ENCODE data around the gene FAM90A26. TPM values are rescaled to one million over a fixed set of nuclear protein-coding genes. Genes with fewer than 3 reads are reported as not detected.
"Not testable (repeated sequence)": the region's sequence is repeated elsewhere in the genome, so short reads cannot be mapped to it uniquely, and the experiment has no call there.

The FAM90A26 gene
- total RNA-seq, 2 experiments from 2014 or later: not detected

DNA sequence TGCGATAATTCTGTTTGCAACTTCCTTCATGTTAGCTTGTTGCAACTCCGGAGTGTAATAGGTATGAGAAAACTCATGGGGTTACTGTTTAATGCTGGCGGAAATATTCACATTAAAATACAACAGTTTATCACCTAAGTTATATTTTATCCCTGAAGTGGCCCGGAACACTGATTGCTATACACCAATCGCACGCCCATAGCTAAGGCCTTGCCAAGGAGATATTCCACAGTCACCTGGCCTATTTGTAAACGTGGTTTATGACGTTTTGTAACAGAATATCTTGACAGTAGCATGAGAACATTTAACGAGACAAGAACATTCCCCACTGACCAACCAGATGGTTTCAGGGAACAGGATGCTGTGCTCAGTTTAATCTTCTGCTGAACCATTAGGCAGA lies 23.2 kb upstream of the FAM90A26 start:
- DNase-seq (no peak), ATAC-seq (no peak)
- Mint-ChIP-seq H3K27ac (no peak overlapping the region), H3K36me3 (ENCODE audit: low read depth) (peaks cover 6% of the 10 kb centered on the region), H3K27me3 (no peaks in the 10 kb centered on the region), H3K4me1 (peaks cover 2% of the 10 kb centered on the region), H3K9me3 (ENCODE audit: low read depth) (no peaks in the 10 kb centered on the region), H3K4me3 (no peak overlapping the region)
- POLR2A ChIA-PET: no interaction called here
- CTCF ChIA-PET: no interaction called here
- intact Hi-C loops (cut with DNase I, micrococcal nuclease): no loop called here

GRCh38 chr4:9147368-9147767 lies 22.8 kb upstream of the FAM90A26 start:
- intact Hi-C loops (cut with DNase I, micrococcal nuclease); H3K27me3 Mint-ChIP-seq; H3K36me3 Mint-ChIP-seq (ENCODE audit: low read depth); H3K9me3 Mint-ChIP-seq (ENCODE audit: low read depth); ATAC-seq; H3K4me3 Mint-ChIP-seq; DNase-seq; CTCF ChIA-PET; H3K27ac Mint-ChIP-seq; POLR2A ChIA-PET; H3K4me1 Mint-ChIP-seq: not testable (repeated sequence)

DNA sequence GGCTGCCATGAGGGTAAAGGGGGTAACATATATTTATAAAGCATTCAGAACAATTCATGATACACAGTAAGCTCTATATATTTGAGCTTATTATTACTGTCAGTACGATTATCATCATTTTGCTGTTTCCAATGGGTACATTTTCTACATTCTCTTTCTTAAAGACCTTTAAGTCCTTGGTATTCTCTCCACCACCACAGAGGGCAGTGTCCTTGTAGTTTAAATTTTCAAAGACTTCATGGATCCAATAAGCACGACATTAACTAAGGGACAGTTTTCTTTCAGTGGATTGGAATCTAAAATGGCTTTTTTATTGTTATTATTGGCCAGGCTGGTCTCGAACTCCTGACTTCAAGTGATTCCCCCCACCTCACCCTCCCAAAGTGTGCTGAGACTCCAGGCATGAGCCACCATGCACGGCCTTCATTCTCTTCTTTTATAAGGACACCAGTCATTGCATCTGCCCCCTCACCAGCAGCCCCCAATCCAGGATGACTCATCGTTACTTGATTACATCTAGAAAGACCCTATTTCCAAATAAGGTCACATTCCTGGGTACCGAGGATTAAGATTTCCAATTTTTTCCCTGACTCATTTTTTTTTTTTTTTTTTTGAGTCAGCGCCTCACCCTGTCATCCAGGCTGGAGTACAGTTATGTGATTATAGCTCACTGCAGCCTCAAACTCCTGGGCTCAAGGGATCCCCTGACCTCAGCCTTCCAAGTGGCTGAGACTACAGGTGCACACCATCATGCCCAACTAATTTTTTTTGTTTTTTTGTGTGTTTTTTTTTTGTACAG lies 21.4 kb upstream of the FAM90A26 start:
- H3K36me3 Mint-ChIP-seq (ENCODE audit: low read depth); H3K9me3 Mint-ChIP-seq (ENCODE audit: low read depth); H3K4me1 Mint-ChIP-seq; ATAC-seq; H3K27me3 Mint-ChIP-seq; DNase-seq; intact Hi-C loops (cut with DNase I, micrococcal nuclease); POLR2A ChIA-PET; H3K4me3 Mint-ChIP-seq; H3K27ac Mint-ChIP-seq: not testable (repeated sequence)
- CTCF ChIA-PET: interaction anchor here (0.7 kb wide), 1 partner anchor 1253 kb away, joined by 3 read pairs; no protein-coding TSS in a partner anchor

GRCh38 chr4:9151809-9152179 lies 18.4 kb upstream of the FAM90A26 start:
- H3K27me3 Mint-ChIP-seq; intact Hi-C loops (cut with DNase I, micrococcal nuclease); H3K9me3 Mint-ChIP-seq (ENCODE audit: low read depth); DNase-seq; H3K36me3 Mint-ChIP-seq (ENCODE audit: low read depth); POLR2A ChIA-PET; ATAC-seq; CTCF ChIA-PET: not testable (repeated sequence)
- H3K27ac Mint-ChIP-seq: peak overlapping the region; percentile 87
- H3K4me3 Mint-ChIP-seq: peak overlapping the region; percentile 88
- H3K4me1 Mint-ChIP-seq: peaks cover 21% of the 10 kb centered on the region

DNA sequence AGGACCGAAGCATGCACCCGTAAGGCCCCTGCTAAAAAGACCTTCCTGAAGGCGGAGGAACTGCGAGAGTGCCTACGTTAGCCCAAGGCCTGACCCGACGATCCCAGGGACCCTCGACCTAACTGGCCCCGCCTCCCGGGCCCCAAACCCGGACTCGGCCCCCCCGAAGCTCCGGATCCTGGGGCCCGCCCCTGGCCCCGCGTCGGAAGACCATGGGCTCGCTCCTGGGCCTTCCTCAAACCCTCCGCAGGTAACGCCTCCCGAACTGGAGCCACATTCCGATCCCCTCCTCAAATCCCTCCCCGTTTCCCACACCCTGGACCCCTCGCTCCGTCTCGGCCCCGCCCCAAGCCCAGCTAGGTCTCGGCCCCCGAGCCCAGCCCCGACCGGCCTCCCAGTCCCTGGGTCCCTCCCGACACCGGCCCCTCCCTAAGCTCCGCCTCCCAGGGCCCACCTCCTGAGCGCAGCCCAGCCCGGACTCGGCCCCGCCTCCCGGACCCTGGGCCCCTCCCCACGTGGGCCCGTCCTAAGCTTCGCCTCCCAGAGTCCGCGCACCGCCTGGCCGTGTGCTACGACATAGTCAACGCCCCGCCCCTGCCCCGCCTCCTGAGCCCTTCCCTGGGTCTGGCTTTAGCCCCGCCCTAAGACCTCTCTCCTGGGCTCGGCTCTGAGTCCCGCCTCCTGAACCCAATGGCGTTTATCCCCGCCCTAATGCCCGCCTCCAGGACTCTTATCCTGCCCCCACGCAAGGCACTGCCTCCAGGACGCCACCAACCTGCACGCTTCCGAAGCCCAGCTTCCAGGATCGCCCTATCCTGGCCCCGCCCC lies 17.8 kb upstream of the FAM90A26 start:
- H3K9me3 Mint-ChIP-seq (ENCODE audit: low read depth); intact Hi-C loops (cut with DNase I, micrococcal nuclease); H3K27me3 Mint-ChIP-seq; POLR2A ChIA-PET; H3K36me3 Mint-ChIP-seq (ENCODE audit: low read depth): not testable (repeated sequence)
- H3K27ac Mint-ChIP-seq: peak overlapping the region; percentile 98
- CTCF ChIA-PET: interaction anchor here (0.6 kb wide), 1 partner anchor 375 kb away, joined by 3 read pairs; no protein-coding TSS in a partner anchor
- DNase-seq (peak; percentile 99), ATAC-seq (peak; percentile 80)
- H3K4me1 Mint-ChIP-seq: peaks cover 21% of the 10 kb centered on the region
- H3K4me3 Mint-ChIP-seq: peak overlapping the region; percentile 88

DNA sequence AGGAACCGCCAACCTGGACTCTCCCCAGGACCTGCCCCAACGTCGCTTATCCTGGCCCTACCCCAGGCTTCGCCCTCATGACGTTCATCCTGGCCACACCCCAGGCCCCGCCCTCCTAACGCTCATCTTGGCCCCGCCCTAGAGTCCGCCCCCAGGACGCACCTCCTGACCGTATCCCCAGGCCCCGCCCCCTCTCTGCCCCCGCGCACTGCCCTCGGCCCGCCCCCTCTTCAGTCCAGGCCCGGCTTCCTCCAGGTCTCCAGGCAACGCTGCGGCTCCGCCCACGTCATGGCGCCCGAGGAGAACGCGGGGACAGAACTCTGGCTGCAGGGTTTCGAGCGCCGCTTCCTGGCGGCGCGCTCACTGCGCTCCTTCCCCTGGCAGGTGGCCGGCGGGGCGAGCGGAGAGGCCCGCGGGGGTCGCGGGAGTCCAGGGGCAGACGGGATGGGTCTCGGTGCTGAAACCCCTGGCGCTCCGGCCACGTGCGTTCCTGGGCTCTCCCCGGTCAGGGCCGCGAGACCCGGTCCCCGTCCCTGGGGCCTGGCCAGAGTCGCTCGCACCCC lies 17.1 kb upstream of the FAM90A26 start:
- peak; percentile 100 for DNase-seq
- H3K4me3 Mint-ChIP-seq: peak overlapping the region; percentile 88
- intact Hi-C loops (cut with DNase I, micrococcal nuclease); H3K9me3 Mint-ChIP-seq (ENCODE audit: low read depth); H3K36me3 Mint-ChIP-seq (ENCODE audit: low read depth); POLR2A ChIA-PET; H3K27me3 Mint-ChIP-seq: not testable (repeated sequence)
- peaks cover 21% of the 10 kb centered on the region for H3K4me1 Mint-ChIP-seq
- CTCF ChIA-PET: interaction anchor here (0.6 to 0.7 kb wide), 2 partner anchors 374 to 949 kb away, joined by 3 read pairs; no protein-coding TSS in a partner anchor
- ATAC-seq: peak; percentile 99
- H3K27ac Mint-ChIP-seq: peak overlapping the region; percentile 98

DNA sequence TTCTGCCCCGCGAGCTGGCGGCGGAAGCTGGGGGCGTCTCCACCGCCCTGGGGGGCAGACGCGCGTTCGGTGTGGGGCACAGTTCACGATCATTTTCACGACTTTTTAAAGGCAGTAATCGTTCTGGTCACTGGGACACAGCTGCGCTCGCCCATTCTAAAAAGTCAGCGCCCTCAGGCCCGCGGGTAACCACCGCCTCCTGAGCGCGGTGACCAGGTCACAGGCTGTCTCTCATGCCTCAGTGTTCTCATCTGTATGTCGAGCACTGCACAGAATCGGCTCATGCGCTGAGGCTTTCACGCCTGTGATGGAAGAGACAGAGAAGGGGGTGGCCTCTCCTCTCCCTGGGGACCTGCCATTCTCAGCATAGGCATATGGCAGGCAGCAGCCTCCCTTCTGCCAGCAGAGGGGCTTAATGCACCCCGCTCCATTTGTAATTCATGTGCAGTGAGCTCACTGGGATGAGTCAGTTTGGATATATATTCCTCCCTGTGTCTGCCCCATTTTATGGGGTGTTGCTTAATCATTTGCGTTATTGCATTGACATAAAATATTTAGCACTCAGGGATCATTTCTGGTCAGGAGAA lies 16.5 kb upstream of the FAM90A26 start:
- Mint-ChIP-seq H3K27ac (peak overlapping the region; percentile 89), H3K4me3 (peak overlapping the region; percentile 88), H3K4me1 (peaks cover 21% of the 10 kb centered on the region)
- intact Hi-C loops (cut with DNase I, micrococcal nuclease); POLR2A ChIA-PET; DNase-seq; H3K36me3 Mint-ChIP-seq (ENCODE audit: low read depth); H3K9me3 Mint-ChIP-seq (ENCODE audit: low read depth); H3K27me3 Mint-ChIP-seq; ATAC-seq: not testable (repeated sequence)
- CTCF ChIA-PET: interaction anchor here (0.7 kb wide), 1 partner anchor 948 kb away, joined by 3 read pairs; no protein-coding TSS in a partner anchor

DNA sequence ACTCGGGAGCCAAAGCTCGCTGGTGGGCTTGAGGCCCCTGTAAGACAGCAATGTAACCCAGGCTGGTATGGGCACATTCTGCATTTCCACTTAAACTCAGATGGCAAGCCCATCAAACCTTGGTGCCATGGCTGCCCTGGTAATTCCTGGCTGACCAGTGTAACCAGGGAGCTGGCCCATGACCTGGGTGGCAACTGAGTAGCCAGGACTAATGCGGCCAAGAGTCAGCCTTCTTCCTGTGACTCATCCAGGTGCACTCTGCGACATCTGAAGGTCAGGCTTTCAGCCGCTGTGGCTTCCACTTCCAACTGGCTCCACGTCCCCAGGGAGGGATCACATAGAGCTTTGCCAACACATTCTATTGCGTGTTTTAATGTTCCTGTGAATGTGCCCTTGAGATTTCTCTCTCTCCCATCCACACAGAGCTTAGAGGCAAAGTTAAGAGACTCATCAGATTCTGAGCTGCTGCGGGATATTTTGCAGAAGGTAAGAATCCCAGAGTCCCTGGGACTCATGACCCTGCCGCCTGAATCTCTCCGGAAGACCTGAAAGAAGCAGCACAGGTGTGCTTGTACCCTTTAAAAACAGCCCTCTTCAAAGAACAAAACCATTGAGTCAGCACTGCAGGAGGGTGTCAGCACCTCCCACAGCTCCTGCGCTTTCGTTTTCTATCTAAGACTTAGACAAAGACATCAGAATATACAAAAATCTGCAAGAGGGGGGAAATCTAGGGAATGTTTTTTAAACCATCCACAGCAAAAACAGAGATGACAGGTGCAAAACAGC lies 14.9 kb upstream of the FAM90A26 start:
- POLR2A ChIA-PET; ATAC-seq; H3K9me3 Mint-ChIP-seq (ENCODE audit: low read depth); H3K27me3 Mint-ChIP-seq; CTCF ChIA-PET; intact Hi-C loops (cut with DNase I, micrococcal nuclease); H3K36me3 Mint-ChIP-seq (ENCODE audit: low read depth): not testable (repeated sequence)
- H3K27ac Mint-ChIP-seq: peak overlapping the region; percentile 37
- peak; percentile 64 for DNase-seq
- peak overlapping the region; percentile 23 for H3K4me3 Mint-ChIP-seq
- peaks cover 21% of the 10 kb centered on the region for H3K4me1 Mint-ChIP-seq

DNA sequence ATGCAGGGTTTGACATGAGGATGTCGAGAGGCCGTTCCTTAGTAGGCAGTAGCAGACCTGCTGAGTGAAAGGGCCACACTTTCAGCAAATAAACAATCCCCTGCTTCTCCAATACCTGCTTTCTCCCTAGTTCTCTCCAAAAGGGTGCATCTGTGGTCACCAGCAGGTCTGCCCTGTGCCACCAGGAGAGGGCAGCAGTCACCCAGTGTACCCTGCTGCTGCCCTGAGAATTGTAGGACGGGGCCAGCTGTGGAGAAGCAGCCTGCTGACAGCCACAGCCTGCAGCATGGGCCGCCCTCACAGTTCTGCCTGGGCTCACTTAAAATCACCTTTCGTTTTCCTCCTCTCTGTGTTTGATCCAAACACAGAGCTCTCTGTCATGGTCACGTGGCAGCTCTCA lies 11.8 kb upstream of the FAM90A26 start:
- H3K9me3 Mint-ChIP-seq (ENCODE audit: low read depth); DNase-seq; POLR2A ChIA-PET; H3K27me3 Mint-ChIP-seq; ATAC-seq; H3K4me3 Mint-ChIP-seq; H3K27ac Mint-ChIP-seq; CTCF ChIA-PET; intact Hi-C loops (cut with DNase I, micrococcal nuclease); H3K36me3 Mint-ChIP-seq (ENCODE audit: low read depth): not testable (repeated sequence)
- peaks cover 19% of the 10 kb centered on the region for H3K4me1 Mint-ChIP-seq

- H3K27ac Mint-ChIP-seq; DNase-seq; intact Hi-C loops (cut with DNase I, micrococcal nuclease); H3K4me3 Mint-ChIP-seq; CTCF ChIA-PET; H3K4me1 Mint-ChIP-seq; POLR2A ChIA-PET; ATAC-seq; H3K9me3 Mint-ChIP-seq (ENCODE audit: low read depth); H3K36me3 Mint-ChIP-seq (ENCODE audit: low read depth); H3K27me3 Mint-ChIP-seq: not testable (repeated sequence)
Observed at GRCh38 chr4:9160046-9160445, 10.2 kb upstream of the FAM90A26 start.

- H3K27ac Mint-ChIP-seq; H3K36me3 Mint-ChIP-seq (ENCODE audit: low read depth); intact Hi-C loops (cut with DNase I, micrococcal nuclease); POLR2A ChIA-PET; CTCF ChIA-PET; DNase-seq; H3K27me3 Mint-ChIP-seq; H3K4me3 Mint-ChIP-seq; H3K9me3 Mint-ChIP-seq (ENCODE audit: low read depth); ATAC-seq; H3K4me1 Mint-ChIP-seq: not testable (repeated sequence)
Observed at GRCh38 chr4:9165990-9166389, 4.2 kb upstream of the FAM90A26 start.

Data from activated CD4-positive, alpha-beta T cell treated with anti-CD3 and anti-CD28 coated beads for 36 hours (primary cell).